GM12801 (cell line): ENCODE data around the gene B4GALT7.

Experiments used
- TF ChIP-seq, protein P1 (sequence below): IDR thresholded peaks from one replicate; pipeline ENCODE4 v1.5.1; 2011; ENCODE audit warnings: control low read depth; ENCODE audit not compliant: insufficient read length; ENCODE audit errors: extremely low read depth

Gene B4GALT7

DNA sequence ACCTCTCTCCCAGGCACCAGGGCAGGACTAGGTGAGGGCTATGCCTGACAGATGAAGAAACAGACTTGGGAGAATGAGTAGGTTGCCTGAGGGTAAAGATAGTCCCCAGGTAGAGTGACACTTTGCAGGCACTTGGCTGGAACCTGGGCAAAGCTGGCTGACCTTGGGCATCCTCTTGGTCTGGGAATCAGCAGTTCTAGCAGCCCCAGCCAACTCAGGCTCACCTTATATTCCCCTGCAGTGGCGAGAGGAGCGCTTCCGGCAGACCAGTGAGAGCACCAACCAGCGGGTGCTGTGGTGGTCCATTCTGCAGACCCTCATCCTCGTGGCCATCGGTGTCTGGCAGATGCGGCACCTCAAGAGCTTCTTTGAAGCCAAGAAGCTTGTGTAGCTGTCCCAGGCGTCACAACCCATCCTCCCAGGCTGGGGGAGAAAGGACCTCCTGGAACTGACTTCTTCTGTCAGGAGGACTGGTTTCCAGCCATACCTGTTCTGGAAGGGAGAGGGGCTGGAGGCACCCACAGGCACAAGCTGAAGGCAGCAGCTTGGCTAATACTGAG, 4.8 kb upstream of the B4GALT7 start:
- TF ChIP-seq, protein P1, sequence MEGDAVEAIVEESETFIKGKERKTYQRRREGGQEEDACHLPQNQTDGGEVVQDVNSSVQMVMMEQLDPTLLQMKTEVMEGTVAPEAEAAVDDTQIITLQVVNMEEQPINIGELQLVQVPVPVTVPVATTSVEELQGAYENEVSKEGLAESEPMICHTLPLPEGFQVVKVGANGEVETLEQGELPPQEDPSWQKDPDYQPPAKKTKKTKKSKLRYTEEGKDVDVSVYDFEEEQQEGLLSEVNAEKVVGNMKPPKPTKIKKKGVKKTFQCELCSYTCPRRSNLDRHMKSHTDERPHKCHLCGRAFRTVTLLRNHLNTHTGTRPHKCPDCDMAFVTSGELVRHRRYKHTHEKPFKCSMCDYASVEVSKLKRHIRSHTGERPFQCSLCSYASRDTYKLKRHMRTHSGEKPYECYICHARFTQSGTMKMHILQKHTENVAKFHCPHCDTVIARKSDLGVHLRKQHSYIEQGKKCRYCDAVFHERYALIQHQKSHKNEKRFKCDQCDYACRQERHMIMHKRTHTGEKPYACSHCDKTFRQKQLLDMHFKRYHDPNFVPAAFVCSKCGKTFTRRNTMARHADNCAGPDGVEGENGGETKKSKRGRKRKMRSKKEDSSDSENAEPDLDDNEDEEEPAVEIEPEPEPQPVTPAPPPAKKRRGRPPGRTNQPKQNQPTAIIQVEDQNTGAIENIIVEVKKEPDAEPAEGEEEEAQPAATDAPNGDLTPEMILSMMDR, result no peak

DNA sequence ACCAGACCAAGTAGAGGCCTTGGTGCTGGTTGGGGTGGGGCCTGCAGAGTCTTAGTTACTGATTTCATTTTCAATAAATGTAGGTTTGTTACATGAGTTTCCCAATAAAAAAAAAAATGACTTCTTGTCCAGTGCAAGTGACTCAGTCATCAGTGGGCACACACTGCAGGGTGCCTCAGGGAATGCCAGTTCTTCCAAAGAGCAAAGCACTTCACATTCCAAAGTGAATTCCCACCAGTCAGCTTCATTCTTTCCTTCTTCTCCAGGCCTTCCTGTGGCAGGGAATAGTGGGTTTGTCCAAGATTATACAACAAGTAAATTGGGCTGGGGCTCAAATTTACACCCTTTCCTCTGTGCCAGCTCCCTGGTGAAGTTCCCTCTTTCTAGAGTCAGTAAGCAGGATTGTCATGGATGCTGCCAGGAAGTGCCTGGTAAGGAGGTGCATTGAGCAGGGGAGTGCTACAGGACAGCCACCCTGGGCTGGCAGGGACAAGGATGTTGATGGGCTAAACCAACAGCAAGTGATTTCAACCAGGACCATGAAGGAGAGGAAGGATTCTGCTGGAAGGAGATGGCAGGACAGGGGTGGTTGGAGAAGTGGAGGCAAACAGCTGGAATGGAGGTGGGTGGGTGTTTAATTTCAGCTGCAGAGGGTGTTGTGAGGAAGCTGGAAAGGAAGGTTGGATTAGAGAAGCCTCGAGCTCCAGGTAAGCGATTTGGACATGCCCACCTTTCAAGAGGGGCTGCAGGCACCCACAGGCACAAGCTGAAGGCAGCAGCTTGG, 3.7 kb upstream of the B4GALT7 start:
- TF ChIP-seq, protein P1, result no peak

DNA sequence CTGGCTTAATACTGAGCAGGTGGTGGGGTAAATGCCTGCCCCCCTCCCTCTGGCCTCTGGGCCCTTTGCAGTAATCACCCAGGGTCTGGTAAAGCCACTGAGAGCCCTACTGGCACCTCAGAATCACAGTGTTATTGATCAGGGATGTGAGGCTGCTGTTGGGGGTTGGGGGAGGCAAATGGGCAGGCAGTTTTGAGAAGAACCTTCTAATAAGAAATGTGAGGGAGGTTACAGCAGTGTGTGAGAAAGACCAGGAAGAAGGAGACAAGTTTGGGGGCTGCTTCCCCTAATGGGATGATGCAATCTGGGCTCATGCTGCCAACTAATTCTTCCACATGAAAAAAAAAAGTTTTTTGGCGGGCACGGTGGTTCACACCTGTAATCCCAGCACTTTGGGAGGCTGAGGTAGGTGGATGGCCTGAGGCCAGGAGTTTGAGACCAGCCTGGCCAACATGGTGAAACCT, 3.1 kb upstream of the B4GALT7 start:
- TF ChIP-seq, protein P1, result no peak

- TF ChIP-seq, protein P1, result no peak
These were observed 1.5 kb upstream of the B4GALT7 start for GRCh38 chr5:177598477-177598876.

- TF ChIP-seq, protein P1, result no peak
These were observed 631 bp downstream of the B4GALT7 start for GRCh38 chr5:177600508-177601018.

DNA sequence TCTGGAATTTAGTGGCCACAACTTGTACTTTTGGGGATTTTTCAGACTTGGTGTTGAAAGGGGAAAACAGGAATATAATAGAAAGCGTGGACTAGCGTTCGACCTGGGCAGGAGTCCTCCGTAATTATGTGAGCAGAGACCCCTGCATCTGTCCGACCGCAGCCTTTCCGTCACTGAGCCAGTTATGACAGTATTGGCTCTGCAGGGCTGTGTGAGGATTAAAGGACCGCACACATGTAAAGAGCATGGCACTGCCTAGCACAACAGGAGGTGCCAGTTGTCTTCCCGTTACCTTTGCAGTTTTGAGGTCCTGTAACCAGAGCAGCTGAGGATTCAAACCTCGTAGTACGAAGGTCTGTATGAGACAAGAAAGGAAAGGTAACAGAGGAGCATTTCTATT, 1.2 kb downstream of the B4GALT7 start:
- TF ChIP-seq, protein P1, result no peak

DNA sequence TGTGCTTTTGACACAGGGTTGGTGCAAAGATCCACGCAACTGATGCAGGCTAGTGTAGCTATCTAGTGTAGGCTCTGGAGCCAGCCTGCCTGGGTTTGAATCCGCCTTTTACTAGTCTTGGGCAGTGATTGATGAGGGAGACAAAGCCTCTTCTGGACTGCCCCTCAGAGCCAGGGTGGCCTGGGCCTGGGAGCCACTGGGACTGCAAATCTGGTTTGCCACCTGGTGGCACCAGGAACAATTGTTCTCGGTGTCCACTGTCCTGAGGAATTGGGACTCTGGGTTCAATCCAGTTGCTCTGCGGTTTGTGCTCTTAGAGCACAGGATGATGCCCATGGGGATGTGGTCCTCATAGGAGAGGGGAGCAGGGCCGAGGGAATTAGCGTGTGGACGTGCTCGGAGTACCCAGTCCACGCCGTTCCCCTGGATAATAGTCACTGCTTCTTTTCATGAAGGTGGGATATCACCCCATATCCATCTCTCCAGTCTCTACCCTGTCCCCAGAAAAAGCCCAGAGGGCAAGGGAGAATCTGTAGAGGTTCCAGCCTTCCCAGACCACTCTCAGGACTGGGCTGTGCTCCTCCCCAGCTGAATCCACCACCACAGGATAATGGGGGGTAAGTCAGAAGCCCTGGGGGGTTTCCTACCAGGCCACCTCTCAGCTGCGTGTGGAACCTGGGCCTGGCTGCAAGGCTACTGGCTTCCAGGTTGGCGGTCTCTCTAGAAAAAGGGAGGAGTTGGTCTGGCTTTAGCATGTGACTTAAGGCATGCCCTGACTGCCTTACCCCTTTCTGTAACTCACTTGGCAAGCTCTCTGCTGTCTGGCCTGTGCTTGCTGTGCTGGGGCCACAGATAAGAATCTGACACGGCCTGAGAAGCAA, 1.9 kb downstream of the B4GALT7 start:
- TF ChIP-seq, protein P1, result no peak
